Endothelial cell of umbilical vein (primary cell): ENCODE data around the gene PODXL2. TPM values are rescaled to one million over a fixed set of nuclear protein-coding genes. Genes with fewer than 3 reads are reported as not detected.

Experiments used
- BruUV-seq: library from RNA; stranded (reverse); fragments of 400-500 nt; replicated peaks from 2 replicates; lab custom pipeline; 2021; lab: Mats Ljungman, UMichigan
- CTCF ChIA-PET: fragments of 300-600, 350-600 bp; sonication (Branson Sonifier 250); formaldehyde crosslinking; loops from one replicate; lab custom pipeline; 2021; ENCODE audit warnings: antibody characterized with exemption, inconsistent platforms; lab: Charles Lee
- POLR2A ChIA-PET: fragments of 300-600, 350-600 bp; sonication (Branson Sonifier 250); formaldehyde crosslinking; loops from one replicate; lab custom pipeline; 2021; ENCODE audit warnings: antibody characterized with exemption, inconsistent platforms; lab: Charles Lee
- DNase-seq: peaks from one replicate; pipeline ENCODE4 v3.0.0-alpha.2; 2011; ENCODE audit warnings: low read depth, low spot score
- FAIRE-seq: peaks from 2 replicates; lab custom pipeline; 2011; peaks lifted over from hg19 to GRCh38; lab: Jason Lieb, UNC
- H2AFZ ChIP-seq: 2 replicates; pipeline ENCODE4 v1.6.0; 2012; ENCODE audit warnings: low read depth, low read length, control low read depth, inconsistent platforms
- H3K27ac ChIP-seq: 2 replicates; pipeline ENCODE4 v1.5.1; 2011; ENCODE audit warnings: low read depth, mild to moderate bottlenecking, control low read depth, low read length, moderate library complexity; ENCODE audit not compliant: insufficient read depth
- H3K27me3 ChIP-seq, 2 experiments: 2 replicates each; pipeline versions ENCODE4 v1.6.0 to v1.6.1; 2011; ENCODE audit warnings: low read length in 2 of 2, mixed read lengths in 1 of 2; ENCODE audit not compliant: control insufficient read depth in 2 of 2, insufficient read depth in 2 of 2
- H3K36me3 ChIP-seq, 2 experiments: 2 replicates in 1 of 2; 3 replicates in 1 of 2; pipeline ENCODE4 v1.5.1; 2011; ENCODE audit warnings: low read length in 2 of 2, mild to moderate bottlenecking in 1 of 2, moderate library complexity in 1 of 2; ENCODE audit not compliant: control insufficient read depth in 2 of 2, insufficient read depth in 2 of 2; ENCODE audit errors: extremely low read depth in 1 of 2
- H3K4me1 ChIP-seq: 3 replicates; pipeline ENCODE4 v1.5.1; 2011; ENCODE audit warnings: mild to moderate bottlenecking, low read length; ENCODE audit not compliant: control insufficient read depth, insufficient read depth; ENCODE audit errors: extremely low read depth
- H3K4me2 ChIP-seq: 2 replicates; pipeline ENCODE4 v1.6.1; 2011; ENCODE audit warnings: low read length, control low read depth, mixed read lengths; ENCODE audit not compliant: insufficient read depth
- H3K4me3 ChIP-seq, 3 experiments: fragments of 200-600 bp in 1 of 3; sonication (generic), shearing (Covaris generic) in 1 of 3; replicated peaks in 1 of 3; 2 replicates each; pipeline ENCODE4 v1.5.1; 2011 to 2016; ENCODE audit warnings: control low read depth in 3 of 3, low read length in 3 of 3, mild to moderate bottlenecking in 2 of 3, inconsistent platforms in 1 of 3, low read depth in 1 of 3, moderate library complexity in 1 of 3; ENCODE audit not compliant: insufficient read depth in 1 of 3
- H3K79me2 ChIP-seq: 2 replicates; pipeline ENCODE4 v1.6.0; 2012; ENCODE audit warnings: low read length, inconsistent platforms; ENCODE audit not compliant: control insufficient read depth, insufficient read depth
- H3K9ac ChIP-seq: replicated peaks from 2 replicates; pipeline ENCODE3; 2011; ENCODE audit warnings: low read length, control low read depth; ENCODE audit not compliant: insufficient read depth; ENCODE audit errors: extremely low read depth
- H3K9me1 ChIP-seq: replicated peaks from 3 replicates; pipeline ENCODE4 v1.6.0; 2011; ENCODE audit warnings: mild to moderate bottlenecking, low read length; ENCODE audit not compliant: control insufficient read depth, insufficient read depth; ENCODE audit errors: extremely low read depth
- H3K9me3 ChIP-seq: replicated peaks from 2 replicates; pipeline ENCODE4 v1.5.1; 2012; ENCODE audit warnings: low read length, inconsistent platforms; ENCODE audit not compliant: control insufficient read depth, insufficient read depth
- H4K20me1 ChIP-seq: replicated peaks from 2 replicates; pipeline ENCODE3; 2011; ENCODE audit warnings: mild to moderate bottlenecking, low read length; ENCODE audit not compliant: control insufficient read depth, insufficient read depth; ENCODE audit errors: extremely low read depth
- CTCF ChIP-seq, 2 donors: IDR thresholded peaks; 1 replicate in 1 of 2; 2 replicates in 1 of 2; pipeline ENCODE4 v1.5.1; 2011; ENCODE audit warnings: low read length in 2 of 2, mild to moderate bottlenecking in 2 of 2, moderate library complexity in 2 of 2, control low read depth in 1 of 2, inconsistent platforms in 1 of 2, low read depth in 1 of 2; ENCODE audit not compliant: insufficient read depth in 1 of 2; ENCODE audit errors: extremely low read depth in 1 of 2
- EZH2 ChIP-seq: IDR thresholded peaks from 2 replicates; pipeline ENCODE4 v1.6.1; 2012; ENCODE audit warnings: borderline replicate concordance, low read depth, mild to moderate bottlenecking, moderate library complexity, low read length, inconsistent platforms; ENCODE audit not compliant: severe bottlenecking
- FOS ChIP-seq: IDR thresholded peaks from 2 replicates; pipeline ENCODE4 v1.6.1; 2011; ENCODE audit warnings: mild to moderate bottlenecking, low read length, moderate library complexity, borderline replicate concordance; ENCODE audit not compliant: insufficient read depth
- GATA2 ChIP-seq: IDR thresholded peaks from 2 replicates; pipeline ENCODE4 v1.7.0; 2011; ENCODE audit warnings: low read depth, mild to moderate bottlenecking, moderate library complexity, mixed read lengths, low read length; ENCODE audit not compliant: insufficient read length, insufficient read depth
- JUN ChIP-seq: IDR thresholded peaks from 2 replicates; pipeline ENCODE4 v1.6.1; 2011; ENCODE audit warnings: borderline replicate concordance, low read depth; ENCODE audit not compliant: insufficient read length, insufficient read depth
- MAX ChIP-seq: IDR thresholded peaks from 2 replicates; pipeline ENCODE4 v1.6.1; 2011; ENCODE audit not compliant: insufficient read depth, insufficient read length
- MYC ChIP-seq: IDR thresholded peaks from one replicate; pipeline ENCODE4 v1.6.1; 2011; ENCODE audit warnings: mild to moderate bottlenecking, low read depth, low read length
- POLR2A ChIP-seq: IDR thresholded peaks from 2 replicates; pipeline ENCODE4 v1.6.1; 2012; ENCODE audit warnings: low read depth, mild to moderate bottlenecking, control low read depth, low read length
- POLR2AphosphoS5 ChIP-seq: IDR thresholded peaks from 2 replicates; pipeline ENCODE4 v1.6.1; 2012; ENCODE audit warnings: low read depth, mild to moderate bottlenecking, control low read depth, low read length, moderate library complexity; ENCODE audit not compliant: insufficient read depth
- dilution Hi-C: fragments of 300-500 bp; cut with MboI; formaldehyde crosslinking; loops from one replicate; pipeline ENCODE4 v1.15.0; 2019; ENCODE audit warnings: low sequenced_read_pairs; ENCODE audit not compliant: extremely low pct_ligation_motif_present
- intact Hi-C: fragments of 100-400 bp; cut with micrococcal nuclease; formaldehyde crosslinking; loops from one replicate; pipeline ENCODE4 v1.10.0; 2022
- polyA plus RNA-seq, 4 experiments: library from polyadenylated mRNA; depleted of rRNA in 3 of 4; stranded (reverse) in 3 of 4; unstranded in 1 of 4; fragments of >200 nt; gene quantifications; 2 replicates each; pipeline versions ENCODE4 v1.2.1 to v1.2.3, GENCODE V29; 2011 to 2012; ENCODE audit warnings: missing spikeins in 1 of 4
- total RNA-seq: library from RNA; stranded (reverse); gene quantifications from 2 replicates; pipeline ENCODE4 v1.2.3, GENCODE V29; 2021

Gene PODXL2
- total and polyA plus RNA-seq, 2 donors (not counting 3 experiments of a cell fraction or from before 2014, with no cell fraction given): 5.5 to 6.5 TPM

GRCh38 chr3:127682561-127682960 lies 53.6 kb downstream of the PODXL2 start:
- no peaks in the 10 kb centered on the region for H4K20me1 ChIP-seq
- no peak overlapping the region for H3K4me3 ChIP-seq
- no peaks in the 10 kb centered on the region for H3K27me3 ChIP-seq
- TF ChIP-seq EZH2: no peak
- no peak for TF ChIP-seq POLR2A
- no peak for TF ChIP-seq POLR2AphosphoS5
- no peak for TF ChIP-seq FOS
- TF ChIP-seq JUN: no peak
- TF ChIP-seq CTCF (IDR thresholded peaks at IDR 0.05; ENCODE audit: extremely low read depth in 1 of 2, insufficient read depth in 1 of 2, low read depth in 1 of 2, low read length in 2 of 2): no peak
- TF ChIP-seq MYC: no peak
- no peak for TF ChIP-seq GATA2
- TF ChIP-seq MAX: no peak
- H3K9ac ChIP-seq: no peak overlapping the region
- intact Hi-C loops (no loop called here), dilution Hi-C loops (no loop called here)
- no TSS peak for BruUV-seq
- H2AFZ ChIP-seq: no peak overlapping the region
- H3K27ac ChIP-seq: no peak overlapping the region
- H3K79me2 ChIP-seq: no peaks in the 10 kb centered on the region
- ChIA-PET POLR2A (no interaction called here), CTCF (interaction anchor here (1.5 to 2.5 kb wide), 3 partner anchors 14 to 277 kb away, joined by 4 to 16 read pairs (median 4); no protein-coding TSS in a partner anchor)
- no peaks in the 10 kb centered on the region for H3K4me1 ChIP-seq
- no peaks in the 10 kb centered on the region for H3K9me1 ChIP-seq
- FAIRE-seq: no peak
- H3K36me3 ChIP-seq: no peaks in the 10 kb centered on the region
- H3K9me3 ChIP-seq: no peaks in the 10 kb centered on the region
- H3K4me2 ChIP-seq: no peak overlapping the region
- DNase-seq: no peak
